HG02852 (cell line): Measurements from ENCODE around the gene C11orf98.

ENCODE experiments used
- ATAC-seq: cut with Tn5 transposase; IDR thresholded peaks from one replicate; pipeline ENCODE4 v1.9.1; 2021; ENCODE audit warnings: mild to moderate bottlenecking, moderate library complexity; ENCODE audit not compliant: unreplicated experiment

Gene C11orf98

DNA sequence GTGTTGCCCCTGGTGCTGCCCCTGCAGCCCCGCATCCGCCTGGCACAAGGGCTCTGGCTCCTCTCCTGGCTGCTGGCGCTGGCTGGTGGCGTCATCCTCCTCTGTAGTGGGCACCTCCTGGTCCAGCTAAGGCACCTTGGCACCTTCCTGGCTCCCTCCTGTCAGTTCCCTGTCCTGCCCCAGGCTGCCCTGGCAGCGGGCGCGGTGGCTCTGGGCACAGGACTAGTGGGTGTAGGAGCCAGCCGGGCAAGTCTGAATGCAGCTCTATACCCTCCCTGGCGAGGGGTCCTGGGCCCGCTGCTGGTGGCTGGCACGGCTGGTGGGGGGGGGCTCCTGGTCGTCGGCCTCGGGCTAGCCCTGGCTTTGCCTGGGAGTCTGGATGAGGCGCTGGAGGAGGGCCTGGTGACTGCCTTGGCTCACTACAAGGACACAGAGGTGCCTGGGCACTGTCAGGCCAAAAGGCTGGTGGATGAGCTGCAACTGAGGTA lies 51.7 kb downstream of the C11orf98 start:
- no peak for ATAC-seq
